ENCODE results near the gene POLG.

Gene POLG

DNA sequence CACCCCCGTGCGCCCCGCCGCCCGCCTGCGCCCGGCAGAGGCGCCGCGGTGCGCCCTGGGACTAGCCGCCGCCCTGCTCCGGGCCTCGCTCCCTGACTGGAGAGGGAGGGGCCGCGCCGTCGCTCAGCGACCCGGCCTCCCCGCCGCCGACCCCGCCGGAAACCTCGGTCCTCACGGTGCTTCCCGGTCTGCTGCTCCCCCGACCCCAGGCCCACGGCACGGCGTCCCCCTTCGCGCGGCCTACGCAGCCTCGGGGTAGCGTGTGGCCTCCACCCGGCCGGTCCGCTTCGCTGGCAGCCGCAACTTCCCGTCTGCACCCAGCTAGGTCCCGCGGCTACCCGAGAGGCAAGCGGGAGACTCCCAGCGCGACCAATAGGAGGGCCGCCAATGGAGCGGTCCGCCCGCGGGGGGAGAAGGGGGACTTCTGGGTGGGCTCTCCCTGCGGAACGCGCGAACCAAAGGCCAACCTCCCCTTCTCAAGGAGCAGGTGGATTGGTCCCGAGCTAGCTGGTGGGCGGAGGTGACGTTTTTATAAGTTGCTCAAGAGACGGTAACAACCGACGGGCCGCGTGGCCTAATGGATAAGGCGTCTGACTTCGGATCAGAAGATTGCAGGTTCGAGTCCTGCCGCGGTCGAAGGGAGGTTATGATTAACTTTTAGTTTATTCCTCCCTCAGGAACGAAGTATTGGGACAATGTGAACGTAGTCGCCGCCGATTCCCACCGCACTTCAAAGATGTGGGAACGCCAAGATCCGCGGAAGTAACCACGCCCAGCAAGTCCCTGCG, at the start of gene POLG:
POLG (minus strand) TSS at position 315 of the 788 bp plus-strand sequence. CDS start 1,070 bp downstream, outside the sequence.
- H3K4me1 ChIP-seq (ENCODE audit: control insufficient read depth, insufficient read depth, low read length) = peaks cover 5% of the 10 kb centered on the region

GRCh38 chr15:89384176-89384604, 49.6 kb upstream of the POLG start:
- Histone ChIP-seq H3K9me3 (ENCODE audit: control insufficient read depth, insufficient read depth, low read length) (no peaks in the 10 kb centered on the region), H3K9ac (ENCODE audit: low read depth, low read length) (no peak overlapping the region), H3K4me3 (ENCODE audit: low read depth, low read length) (no peak overlapping the region), H3K27me3 (ENCODE audit: control insufficient read depth, insufficient read depth, low read length) (peaks cover 98% of the 10 kb centered on the region), H3K4me1 (ENCODE audit: control insufficient read depth, insufficient read depth, low read length) (peaks cover 4% of the 10 kb centered on the region), H3K36me3 (ENCODE audit: control insufficient read depth, insufficient read depth, low read length) (no peaks in the 10 kb centered on the region)

More for the DNA sequence above, at the start of gene POLG:
- H3K36me3 ChIP-seq (ENCODE audit: control insufficient read depth, insufficient read depth, low read length) = peaks cover 29% of the 10 kb centered on the region
- no peaks in the 10 kb centered on the region for H3K9me3 ChIP-seq (ENCODE audit: control insufficient read depth, insufficient read depth, low read length)
- H3K27me3 ChIP-seq (ENCODE audit: control insufficient read depth, insufficient read depth, low read length) = peaks cover 9% of the 10 kb centered on the region
- peak within 1 kb of the TSS; percentile 84 for H3K4me3 ChIP-seq (ENCODE audit: low read depth, low read length)
- H3K9ac ChIP-seq (ENCODE audit: low read depth, low read length) = peak within 1 kb of the TSS; percentile 73

- Histone ChIP-seq H3K36me3 (ENCODE audit: control insufficient read depth, insufficient read depth, low read length) (no peaks in the 10 kb centered on the region), H3K4me3 (ENCODE audit: low read depth, low read length) (no peak overlapping the region), H3K27me3 (ENCODE audit: control insufficient read depth, insufficient read depth, low read length) (peaks cover 98% of the 10 kb centered on the region), H3K9ac (ENCODE audit: low read depth, low read length) (no peak overlapping the region), H3K9me3 (ENCODE audit: control insufficient read depth, insufficient read depth, low read length) (no peaks in the 10 kb centered on the region), H3K4me1 (ENCODE audit: control insufficient read depth, insufficient read depth, low read length) (peaks cover 4% of the 10 kb centered on the region)
These were observed 48.9 kb upstream of the POLG start for GRCh38 chr15:89383365-89384175.

DNA sequence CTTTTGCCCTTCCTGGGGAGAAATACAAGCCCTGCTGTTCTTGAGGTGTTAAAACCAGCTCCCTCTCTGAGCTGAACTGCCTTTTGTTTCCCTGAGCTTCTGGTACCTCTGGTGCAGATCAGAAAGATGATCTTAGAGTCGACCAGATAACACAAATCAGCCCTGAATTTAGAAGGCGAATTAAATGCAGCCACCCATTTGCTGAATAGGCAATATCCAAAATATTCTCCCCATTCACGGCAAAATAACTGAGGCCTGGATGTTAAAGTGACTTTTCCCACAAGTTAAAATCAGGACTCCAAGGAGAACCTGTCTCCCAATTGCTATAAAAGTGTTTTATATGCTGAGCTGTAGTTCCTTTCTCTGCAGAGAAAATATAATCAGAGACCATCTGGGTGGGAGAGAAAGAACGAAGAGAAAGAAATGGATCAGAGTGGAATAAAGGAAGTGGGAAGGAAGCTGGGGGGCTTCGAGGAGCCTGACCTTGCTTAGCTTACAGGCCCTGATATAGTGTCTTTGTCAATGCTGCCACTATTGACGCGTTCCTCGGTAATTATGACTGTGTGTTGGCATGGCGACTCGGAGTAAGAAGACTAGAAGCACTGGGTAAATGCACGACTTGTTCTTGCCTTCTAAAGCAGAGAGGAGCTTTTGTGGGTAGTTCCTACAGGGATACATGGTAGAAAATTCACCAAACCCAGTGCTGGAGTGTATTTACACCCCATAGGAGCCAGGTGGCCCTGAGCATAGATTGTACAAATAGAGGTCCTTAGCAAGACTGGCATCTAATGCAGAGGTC, 47.5 kb upstream of the POLG start:
- H3K4me3 ChIP-seq (ENCODE audit: low read depth, low read length) = no peak overlapping the region
- peaks cover 98% of the 10 kb centered on the region for H3K27me3 ChIP-seq (ENCODE audit: control insufficient read depth, insufficient read depth, low read length)
- peaks cover 4% of the 10 kb centered on the region for H3K4me1 ChIP-seq (ENCODE audit: control insufficient read depth, insufficient read depth, low read length)
- H3K9me3 ChIP-seq (ENCODE audit: control insufficient read depth, insufficient read depth, low read length) = no peaks in the 10 kb centered on the region
- H3K9ac ChIP-seq (ENCODE audit: low read depth, low read length) = no peak overlapping the region
- H3K36me3 ChIP-seq (ENCODE audit: control insufficient read depth, insufficient read depth, low read length) = no peaks in the 10 kb centered on the region

DNA sequence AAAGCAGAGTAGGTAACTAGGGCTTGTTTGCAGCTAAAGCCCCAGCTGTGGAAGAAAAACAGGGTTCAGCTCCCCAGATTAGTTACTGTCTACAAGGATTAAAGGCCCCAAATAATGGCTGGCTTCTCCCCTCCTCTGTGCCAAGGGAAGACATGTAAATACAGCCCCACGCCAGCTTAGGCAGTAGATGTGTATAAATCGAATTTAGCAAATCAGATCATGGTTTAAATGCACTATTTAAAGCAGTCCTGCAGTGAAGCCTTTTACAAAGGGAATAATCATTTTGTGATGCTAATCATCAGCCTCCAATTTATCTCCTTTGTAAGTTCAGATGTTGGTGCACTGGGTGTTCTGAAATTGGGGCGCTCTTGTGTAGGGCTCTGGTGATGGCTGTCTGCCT, 46.7 kb upstream of the POLG start:
- Histone ChIP-seq H3K36me3 (ENCODE audit: control insufficient read depth, insufficient read depth, low read length) (no peaks in the 10 kb centered on the region), H3K4me3 (ENCODE audit: low read depth, low read length) (no peak overlapping the region), H3K9me3 (ENCODE audit: control insufficient read depth, insufficient read depth, low read length) (no peaks in the 10 kb centered on the region), H3K4me1 (ENCODE audit: control insufficient read depth, insufficient read depth, low read length) (peaks cover 4% of the 10 kb centered on the region), H3K9ac (ENCODE audit: low read depth, low read length) (no peak overlapping the region), H3K27me3 (ENCODE audit: control insufficient read depth, insufficient read depth, low read length) (peaks cover 100% of the 10 kb centered on the region)

- Histone ChIP-seq H3K27me3 (ENCODE audit: control insufficient read depth, insufficient read depth, low read length) (peaks cover 99% of the 10 kb centered on the region), H3K9me3 (ENCODE audit: control insufficient read depth, insufficient read depth, low read length) (no peaks in the 10 kb centered on the region), H3K36me3 (ENCODE audit: control insufficient read depth, insufficient read depth, low read length) (no peaks in the 10 kb centered on the region), H3K9ac (ENCODE audit: low read depth, low read length) (no peak overlapping the region), H3K4me3 (ENCODE audit: low read depth, low read length) (peak overlapping the region; percentile 36), H3K4me1 (ENCODE audit: control insufficient read depth, insufficient read depth, low read length) (peaks cover 6% of the 10 kb centered on the region)
These were observed 45.2 kb upstream of the POLG start for GRCh38 chr15:89379818-89380217.

GRCh38 chr15:89379251-89379695, 44.6 kb upstream of the POLG start:
- peak overlapping the region; percentile 36 for H3K4me3 ChIP-seq (ENCODE audit: low read depth, low read length)
- peaks cover 99% of the 10 kb centered on the region for H3K27me3 ChIP-seq (ENCODE audit: control insufficient read depth, insufficient read depth, low read length)
- H3K9ac ChIP-seq (ENCODE audit: low read depth, low read length) = no peak overlapping the region
- peaks cover 9% of the 10 kb centered on the region for H3K4me1 ChIP-seq (ENCODE audit: control insufficient read depth, insufficient read depth, low read length)
- no peaks in the 10 kb centered on the region for H3K9me3 ChIP-seq (ENCODE audit: control insufficient read depth, insufficient read depth, low read length)
- no peaks in the 10 kb centered on the region for H3K36me3 ChIP-seq (ENCODE audit: control insufficient read depth, insufficient read depth, low read length)

GRCh38 chr15:89378296-89379151, 43.9 kb upstream of the POLG start:
- H3K27me3 ChIP-seq (ENCODE audit: control insufficient read depth, insufficient read depth, low read length) = peaks cover 99% of the 10 kb centered on the region
- H3K4me3 ChIP-seq (ENCODE audit: low read depth, low read length) = peak overlapping the region; percentile 36

DNA sequence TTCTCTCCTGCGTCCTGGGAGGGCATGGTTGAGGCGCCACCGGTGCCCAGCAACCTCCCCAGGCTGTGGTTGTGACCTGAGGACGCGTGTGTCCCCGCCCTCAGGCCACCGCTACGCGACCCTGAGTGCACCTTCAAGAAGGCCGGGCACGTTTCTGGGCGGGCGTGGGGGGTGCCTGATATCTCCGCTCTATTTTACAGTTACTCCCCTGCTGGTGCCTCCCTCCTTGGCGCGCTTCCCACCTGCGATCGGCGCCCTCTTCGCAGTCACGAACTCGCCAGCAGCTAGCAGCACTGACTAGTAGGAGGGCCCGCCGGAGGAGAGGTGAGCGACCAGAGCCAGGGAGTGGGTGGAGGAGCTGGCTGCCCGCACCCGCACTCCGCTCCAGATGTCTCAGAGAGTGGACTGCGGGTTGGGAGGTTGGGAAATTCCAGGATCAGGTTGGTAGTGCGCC, 43.2 kb upstream of the POLG start:
- Histone ChIP-seq H3K27me3 (ENCODE audit: control insufficient read depth, insufficient read depth, low read length) (peaks cover 99% of the 10 kb centered on the region), H3K9ac (ENCODE audit: low read depth, low read length) (no peak overlapping the region), H3K9me3 (ENCODE audit: control insufficient read depth, insufficient read depth, low read length) (no peaks in the 10 kb centered on the region), H3K4me1 (ENCODE audit: control insufficient read depth, insufficient read depth, low read length) (peaks cover 7% of the 10 kb centered on the region), H3K36me3 (ENCODE audit: control insufficient read depth, insufficient read depth, low read length) (no peaks in the 10 kb centered on the region), H3K4me3 (ENCODE audit: low read depth, low read length) (peak overlapping the region; percentile 36)

More at GRCh38 chr15:89378296-89379151, 43.9 kb upstream of the POLG start:
- Histone ChIP-seq H3K36me3 (ENCODE audit: control insufficient read depth, insufficient read depth, low read length) (no peaks in the 10 kb centered on the region), H3K4me1 (ENCODE audit: control insufficient read depth, insufficient read depth, low read length) (peaks cover 7% of the 10 kb centered on the region), H3K9ac (ENCODE audit: low read depth, low read length) (no peak overlapping the region), H3K9me3 (ENCODE audit: control insufficient read depth, insufficient read depth, low read length) (no peaks in the 10 kb centered on the region)

DNA sequence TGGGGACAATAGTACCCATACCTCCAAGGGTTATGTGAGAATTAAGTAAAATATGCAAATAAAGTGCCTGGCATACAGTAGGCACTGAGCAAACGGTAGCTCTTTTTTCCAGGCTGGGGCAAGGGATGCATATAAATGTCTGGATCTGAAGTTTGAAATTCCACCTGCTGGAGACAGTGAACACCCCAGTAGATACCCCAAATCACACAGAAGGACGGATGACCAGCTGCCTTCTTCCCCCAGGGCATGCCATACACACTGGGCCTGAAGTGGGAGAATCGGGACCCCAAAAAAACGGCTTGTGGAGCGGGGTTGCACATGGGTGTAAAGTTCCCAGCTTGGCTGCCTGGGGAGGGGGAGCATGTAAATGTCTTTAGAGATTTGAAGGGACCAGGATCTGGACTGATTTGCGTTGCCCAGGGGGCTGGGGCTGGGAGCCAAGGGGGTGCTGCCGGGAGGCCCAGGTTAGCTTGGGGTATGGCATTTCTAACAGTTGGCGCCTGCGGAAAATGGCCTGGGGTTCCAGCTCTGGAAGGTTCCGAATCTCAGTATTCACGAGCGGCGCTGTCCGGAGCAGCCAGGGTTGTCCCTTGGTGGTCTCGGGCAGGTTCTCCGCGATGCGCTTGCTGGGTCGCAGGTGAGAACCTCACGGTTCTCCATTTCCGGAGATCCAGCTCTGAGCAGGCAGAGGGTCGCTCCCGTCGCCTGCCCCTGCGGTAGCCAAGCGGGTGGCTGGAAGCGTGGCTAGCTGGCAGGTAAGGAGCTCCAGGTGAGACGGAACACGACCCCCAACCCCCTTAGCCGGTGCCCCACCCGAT, 42.6 kb upstream of the POLG start:
- Histone ChIP-seq H3K4me1 (ENCODE audit: control insufficient read depth, insufficient read depth, low read length) (peaks cover 7% of the 10 kb centered on the region), H3K27me3 (ENCODE audit: control insufficient read depth, insufficient read depth, low read length) (peaks cover 99% of the 10 kb centered on the region)

More for the DNA sequence above, 42.6 kb upstream of the POLG start:
- H3K9me3 ChIP-seq (ENCODE audit: control insufficient read depth, insufficient read depth, low read length) = no peaks in the 10 kb centered on the region
- no peak overlapping the region for H3K9ac ChIP-seq (ENCODE audit: low read depth, low read length)
- H3K36me3 ChIP-seq (ENCODE audit: control insufficient read depth, insufficient read depth, low read length) = no peaks in the 10 kb centered on the region
- H3K4me3 ChIP-seq (ENCODE audit: low read depth, low read length) = peak overlapping the region; percentile 36
